ENCODE data around the gene SCUBE1. TPM values are rescaled to one million over a fixed set of nuclear protein-coding genes. Genes with fewer than 3 reads are reported as not detected.
A peak's percentile ranks its signal among the peaks of the same experiment; 100 is the strongest.

Gene SCUBE1
- total and polyA plus RNA-seq, 4 experiments from 2014 or later = not detected

- Mint-ChIP-seq H3K4me3 (no peak overlapping the region), H3K27me3 (peaks cover 1 to 9% of the 10 kb centered on the region in 2 donors), H3K9me3 (peaks cover 0 to 2% (median 0%) of the 10 kb centered on the region in 8 donors), H3K27ac (no peak overlapping the region), H3K36me3 (no peaks in the 10 kb centered on the region), H3K4me1 (peaks cover 0 to 5% (median 4%) of the 10 kb centered on the region in 4 donors)
- no peak overlapping the region for H3K4me3 ChIP-seq (ENCODE audit: low read length in 2 of 2)
- intact Hi-C loops (cut with micrococcal nuclease) = loop anchor here (1.0 kb wide), 1 partner anchor 111 kb away; no protein-coding TSS in a partner anchor
- no peaks in the 10 kb centered on the region for H3K27me3 ChIP-seq (ENCODE audit: insufficient read depth, low read length)
- peaks cover 4% of the 10 kb centered on the region for H3K4me1 ChIP-seq (ENCODE audit: insufficient read depth, low read length)
- H3K27ac ChIP-seq (ENCODE audit: low read depth, low read length) = no peak overlapping the region
- no peaks in the 10 kb centered on the region for H3K36me3 ChIP-seq (ENCODE audit: insufficient read depth, low read length)
- POLR2A ChIA-PET (ENCODE audit: partially characterized antibody) = interaction anchor here (1.0 to 1.3 kb wide), 2 partner anchors 9 to 34 kb away, joined by 3 to 4 read pairs; no protein-coding TSS in a partner anchor
- H3K9me3 ChIP-seq (ENCODE audit: control insufficient read depth in 1 of 2, low read length in 2 of 2) = no peaks in the 10 kb centered on the region
- peak in 4 of 5 donors; percentile 29 to 47 (median 43) for DNase-seq
- CTCF ChIA-PET (ENCODE audit: partially characterized antibody) = interaction anchor here (0.7 to 3.7 kb wide), 17 partner anchors 9 to 115 kb away, joined by 3 to 80 read pairs (median 8); no protein-coding TSS in a partner anchor
Observed at GRCh38 chr22:43273902-43274484, 69.2 kb downstream of the SCUBE1 start.

DNA sequence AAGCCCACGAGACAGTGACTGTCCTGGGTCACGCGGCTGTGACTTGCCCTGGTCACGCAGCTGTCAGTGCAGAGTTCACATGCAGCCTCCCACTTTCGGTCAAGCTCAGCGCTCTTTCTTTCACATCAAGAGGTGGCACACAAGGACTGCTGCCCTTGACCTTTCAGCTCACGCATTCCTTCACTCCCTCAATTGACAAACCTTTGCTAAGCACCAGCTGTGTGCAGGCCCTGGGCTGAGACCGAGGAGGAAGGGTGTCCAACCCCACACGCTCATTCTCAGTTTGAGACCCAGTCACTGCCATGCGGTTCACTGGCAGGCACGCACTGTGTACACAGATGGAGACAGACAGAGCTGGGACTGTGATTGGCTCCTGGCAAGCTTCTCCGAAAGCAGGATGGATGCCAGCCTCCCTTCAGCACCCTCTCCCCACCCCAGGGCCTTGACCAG is 70.3 kb downstream of the SCUBE1 start:
- ChIA-PET CTCF (ENCODE audit: partially characterized antibody) (interaction anchor here (0.8 to 3.7 kb wide), 16 partner anchors 9 to 612 kb away, joined by 3 to 80 read pairs (median 8); no protein-coding TSS in a partner anchor), POLR2A (ENCODE audit: partially characterized antibody) (interaction anchor here (0.5 to 1.3 kb wide), 2 partner anchors 8 to 18 kb away, joined by 3 to 4 read pairs; no protein-coding TSS in a partner anchor)
- no peaks in the 10 kb centered on the region for H3K36me3 Mint-ChIP-seq
- H3K4me3 Mint-ChIP-seq = no peak overlapping the region
- Histone ChIP-seq H3K4me1 (ENCODE audit: insufficient read depth, low read length) (no peaks in the 10 kb centered on the region), H3K27me3 (ENCODE audit: insufficient read depth, low read length) (no peaks in the 10 kb centered on the region), H3K27ac (ENCODE audit: low read depth, low read length) (no peak overlapping the region), H3K4me3 (ENCODE audit: low read length in 2 of 2) (no peak overlapping the region), H3K36me3 (ENCODE audit: insufficient read depth, low read length) (no peaks in the 10 kb centered on the region), H3K9me3 (ENCODE audit: control insufficient read depth in 1 of 2, low read length in 2 of 2) (no peaks in the 10 kb centered on the region)
- peaks cover 0 to 2% (median 0%) of the 10 kb centered on the region in 8 donors for H3K9me3 Mint-ChIP-seq
- intact Hi-C loops (cut with micrococcal nuclease) = no loop called here
- no peak overlapping the region for H3K27ac Mint-ChIP-seq
- H3K27me3 Mint-ChIP-seq = peaks cover 1 to 9% of the 10 kb centered on the region in 2 donors
- H3K4me1 Mint-ChIP-seq = peaks cover 0 to 4% (median 4%) of the 10 kb centered on the region in 4 donors
- no peak for DNase-seq

DNA sequence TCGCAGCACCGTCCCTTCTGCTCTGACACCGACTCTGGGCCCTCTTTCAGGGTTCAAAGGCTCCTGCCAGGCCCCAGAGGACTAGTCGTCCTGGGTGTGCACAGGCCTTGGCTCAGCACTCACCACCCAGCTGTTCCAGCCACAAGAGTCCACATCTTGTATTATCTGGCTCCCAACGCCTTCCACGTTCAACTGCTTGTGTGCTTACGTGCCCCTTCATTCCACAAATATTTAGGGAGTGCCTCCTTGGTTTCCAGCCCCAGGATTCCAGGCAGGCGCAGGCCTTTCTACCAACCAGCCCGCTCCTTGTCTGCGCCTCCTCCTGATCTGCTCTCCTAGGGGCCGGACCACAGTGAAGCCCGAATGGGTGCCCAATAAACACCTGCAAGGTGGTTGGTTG is 70.9 kb downstream of the SCUBE1 start:
- no peak for DNase-seq
- ChIA-PET POLR2A (ENCODE audit: partially characterized antibody) (no interaction called here), CTCF (ENCODE audit: partially characterized antibody) (interaction anchor here (1.1 to 3.7 kb wide), 10 partner anchors 8 to 613 kb away, joined by 3 to 80 read pairs (median 11); no protein-coding TSS in a partner anchor)
- no peaks in the 10 kb centered on the region for H3K4me1 ChIP-seq (ENCODE audit: insufficient read depth, low read length)
- no peaks in the 10 kb centered on the region for H3K9me3 ChIP-seq (ENCODE audit: control insufficient read depth in 1 of 2, low read length in 2 of 2)
- no peaks in the 10 kb centered on the region for H3K36me3 ChIP-seq (ENCODE audit: insufficient read depth, low read length)
- intact Hi-C loops (cut with micrococcal nuclease) = no loop called here
- H3K27ac Mint-ChIP-seq = peak overlapping the region in 1 of 7 donors; percentile 36
- H3K27me3 ChIP-seq (ENCODE audit: insufficient read depth, low read length) = no peaks in the 10 kb centered on the region
- no peak overlapping the region for H3K4me3 ChIP-seq (ENCODE audit: low read length in 2 of 2)
- no peaks in the 10 kb centered on the region for H3K36me3 Mint-ChIP-seq
- no peak overlapping the region for H3K4me3 Mint-ChIP-seq
- no peak overlapping the region for H3K27ac ChIP-seq (ENCODE audit: low read depth, low read length)
- peaks cover 0 to 2% (median 0%) of the 10 kb centered on the region in 8 donors for H3K9me3 Mint-ChIP-seq
- H3K4me1 Mint-ChIP-seq = peaks cover 0 to 4% (median 4%) of the 10 kb centered on the region in 4 donors
- peaks cover 1 to 9% of the 10 kb centered on the region in 2 donors for H3K27me3 Mint-ChIP-seq

GRCh38 chr22:43270949-43271348 is 72.2 kb downstream of the SCUBE1 start:
- intact Hi-C loops (cut with micrococcal nuclease) = no loop called here
- Histone ChIP-seq H3K4me1 (ENCODE audit: insufficient read depth, low read length) (no peaks in the 10 kb centered on the region), H3K36me3 (ENCODE audit: insufficient read depth, low read length) (no peaks in the 10 kb centered on the region), H3K4me3 (ENCODE audit: low read length in 2 of 2) (no peak overlapping the region), H3K27me3 (ENCODE audit: insufficient read depth, low read length) (no peaks in the 10 kb centered on the region), H3K9me3 (ENCODE audit: control insufficient read depth in 1 of 2, low read length in 2 of 2) (no peaks in the 10 kb centered on the region), H3K27ac (ENCODE audit: low read depth, low read length) (no peak overlapping the region)
- POLR2A ChIA-PET (ENCODE audit: partially characterized antibody) = no interaction called here
- Mint-ChIP-seq H3K4me3 (no peak overlapping the region), H3K27me3 (peaks cover 1 to 7% of the 10 kb centered on the region in 2 donors), H3K4me1 (peaks cover 0 to 4% (median 4%) of the 10 kb centered on the region in 4 donors), H3K9me3 (peaks cover 0 to 2% (median 0%) of the 10 kb centered on the region in 8 donors), H3K27ac (peak overlapping the region in 3 of 7 donors; percentile 4 to 75 (median 65)), H3K36me3 (no peaks in the 10 kb centered on the region)
- CTCF ChIA-PET (ENCODE audit: partially characterized antibody) = interaction anchor here (0.8 to 3.7 kb wide), 4 partner anchors 16 to 112 kb away, joined by 3 to 80 read pairs (median 6); no protein-coding TSS in a partner anchor
- DNase-seq = no peak

- H3K27ac Mint-ChIP-seq = peak overlapping the region in 1 of 7 donors; percentile 57
- H3K4me3 Mint-ChIP-seq = no peak overlapping the region
- no peaks in the 10 kb centered on the region for H3K9me3 ChIP-seq (ENCODE audit: control insufficient read depth in 1 of 2, low read length in 2 of 2)
- H3K36me3 Mint-ChIP-seq = no peaks in the 10 kb centered on the region
- intact Hi-C loops (cut with micrococcal nuclease) = no loop called here
- no peaks in the 10 kb centered on the region for H3K36me3 ChIP-seq (ENCODE audit: insufficient read depth, low read length)
- no peaks in the 10 kb centered on the region for H3K27me3 ChIP-seq (ENCODE audit: insufficient read depth, low read length)
- peaks cover 1% of the 10 kb centered on the region in 2 donors for H3K27me3 Mint-ChIP-seq
- H3K9me3 Mint-ChIP-seq = no peaks in the 10 kb centered on the region
- no peak overlapping the region for H3K4me3 ChIP-seq (ENCODE audit: low read length in 2 of 2)
- ChIA-PET CTCF (ENCODE audit: partially characterized antibody) (interaction anchor here (0.8 to 1.4 kb wide), 4 partner anchors 17 to 115 kb away, joined by 3 to 10 read pairs (median 3); no protein-coding TSS in a partner anchor), POLR2A (ENCODE audit: partially characterized antibody) (no interaction called here)
- no peaks in the 10 kb centered on the region for H3K4me1 ChIP-seq (ENCODE audit: insufficient read depth, low read length)
- H3K4me1 Mint-ChIP-seq = peaks cover 0 to 6% (median 4%) of the 10 kb centered on the region in 4 donors
- DNase-seq = no peak
- H3K27ac ChIP-seq (ENCODE audit: low read depth, low read length) = no peak overlapping the region
Observed at GRCh38 chr22:43270314-43270908, 72.8 kb downstream of the SCUBE1 start.

DNA sequence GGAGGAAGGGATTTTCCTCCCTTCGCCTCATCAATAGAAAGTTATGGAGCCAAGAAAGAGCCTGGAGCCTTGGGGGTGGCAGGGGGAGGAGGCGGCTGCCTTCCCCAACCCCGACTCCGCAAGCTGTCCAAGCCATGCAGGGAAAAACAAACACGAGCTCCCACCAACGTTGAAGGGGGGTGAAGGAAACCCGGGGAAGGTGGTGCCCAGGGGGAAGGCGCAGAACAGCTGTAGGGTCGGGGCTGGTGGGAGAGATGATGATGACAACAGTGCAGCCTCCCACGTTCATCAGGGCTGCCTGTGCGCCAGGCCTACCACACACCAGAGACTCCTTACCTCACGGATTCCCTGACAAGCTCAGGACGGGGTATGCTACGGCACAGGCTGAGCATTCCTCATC is 73.5 kb downstream of the SCUBE1 start:
- Histone ChIP-seq H3K4me3 (ENCODE audit: low read length in 2 of 2) (no peak overlapping the region), H3K4me1 (ENCODE audit: insufficient read depth, low read length) (peaks cover 7% of the 10 kb centered on the region), H3K27me3 (ENCODE audit: insufficient read depth, low read length) (no peaks in the 10 kb centered on the region), H3K9me3 (ENCODE audit: control insufficient read depth in 1 of 2, low read length in 2 of 2) (no peaks in the 10 kb centered on the region), H3K27ac (ENCODE audit: low read depth, low read length) (no peak overlapping the region), H3K36me3 (ENCODE audit: insufficient read depth, low read length) (no peaks in the 10 kb centered on the region)
- CTCF ChIA-PET (ENCODE audit: partially characterized antibody) = interaction anchor here (1.0 to 1.6 kb wide), 4 partner anchors 18 to 115 kb away, joined by 3 to 10 read pairs (median 3); no protein-coding TSS in a partner anchor
- peaks cover 4 to 13% (median 10%) of the 10 kb centered on the region in 4 donors for H3K4me1 Mint-ChIP-seq
- POLR2A ChIA-PET (ENCODE audit: partially characterized antibody) = no interaction called here
- H3K4me3 Mint-ChIP-seq = no peak overlapping the region
- intact Hi-C loops (cut with micrococcal nuclease) = no loop called here
- peaks cover 0 to 1% of the 10 kb centered on the region in 2 donors for H3K27me3 Mint-ChIP-seq
- H3K36me3 Mint-ChIP-seq = no peaks in the 10 kb centered on the region
- no peak overlapping the region for H3K27ac Mint-ChIP-seq
- H3K9me3 Mint-ChIP-seq = no peaks in the 10 kb centered on the region
- no peak for DNase-seq

DNA sequence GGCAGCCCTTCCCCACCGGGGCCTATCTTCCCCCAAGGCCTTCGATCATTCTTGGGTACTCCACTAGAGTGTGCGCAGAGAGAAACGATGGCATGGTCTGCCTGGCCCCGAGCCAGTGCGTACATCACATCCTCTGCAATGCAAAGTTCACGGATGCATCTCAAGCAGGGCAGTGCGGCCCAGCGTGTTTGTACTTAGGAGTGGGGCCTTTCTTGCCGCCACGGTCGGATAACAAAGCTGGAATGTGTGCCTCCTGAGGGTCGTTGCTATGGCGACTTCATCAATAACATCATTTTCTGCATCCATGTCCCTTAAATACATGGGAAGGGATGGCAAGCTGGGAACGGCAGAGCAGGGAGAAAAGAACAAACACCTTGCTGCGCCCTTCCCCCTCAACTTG is 73.9 kb downstream of the SCUBE1 start:
- H3K9me3 Mint-ChIP-seq = no peaks in the 10 kb centered on the region
- H3K36me3 Mint-ChIP-seq = no peaks in the 10 kb centered on the region
- Histone ChIP-seq H3K36me3 (ENCODE audit: insufficient read depth, low read length) (no peaks in the 10 kb centered on the region), H3K27me3 (ENCODE audit: insufficient read depth, low read length) (no peaks in the 10 kb centered on the region), H3K4me1 (ENCODE audit: insufficient read depth, low read length) (peaks cover 11% of the 10 kb centered on the region), H3K4me3 (ENCODE audit: low read length in 2 of 2) (no peak overlapping the region), H3K9me3 (ENCODE audit: control insufficient read depth in 1 of 2, low read length in 2 of 2) (no peaks in the 10 kb centered on the region), H3K27ac (ENCODE audit: low read depth, low read length) (no peak overlapping the region)
- ChIA-PET POLR2A (ENCODE audit: partially characterized antibody) (no interaction called here), CTCF (ENCODE audit: partially characterized antibody) (interaction anchor here (1.6 kb wide), 1 partner anchor 38 kb away, joined by 3 read pairs; no protein-coding TSS in a partner anchor)
- no peak for DNase-seq
- peak overlapping the region in 1 of 7 donors; percentile 22 for H3K27ac Mint-ChIP-seq
- peaks cover 6 to 17% (median 13%) of the 10 kb centered on the region in 4 donors for H3K4me1 Mint-ChIP-seq
- intact Hi-C loops (cut with micrococcal nuclease) = no loop called here
- peaks cover 0 to 1% of the 10 kb centered on the region in 2 donors for H3K27me3 Mint-ChIP-seq
- H3K4me3 Mint-ChIP-seq = no peak overlapping the region

Data from CD4-positive, alpha-beta memory T cell (primary cell).